ENCODE measurements around the gene GNAQ.

- TF ChIP-seq REST (IDR thresholded peaks at IDR 0.05) (no peak), CTCF (IDR thresholded peaks at IDR 0.05; ENCODE audit: low read depth, low read length, missing input control) (no peak), ATF3 (IDR thresholded peaks at IDR 0.05) (no peak), SP1 (IDR thresholded peaks at IDR 0.05) (no peak), MAX (IDR thresholded peaks at IDR 0.05) (no peak), JUND (IDR thresholded peaks at IDR 0.05) (no peak), HNF4A (conservative IDR thresholded peaks at IDR 0.05) (no peak), RAD21 (IDR thresholded peaks at IDR 0.05) (no peak), HNF4G (IDR thresholded peaks at IDR 0.05) (no peak), TAF1 (conservative IDR thresholded peaks at IDR 0.05) (no peak), YY1 (IDR thresholded peaks at IDR 0.05) (no peak), GABPA (IDR thresholded peaks at IDR 0.05 in 1 of 2, conservative IDR thresholded peaks at IDR 0.05 in 1 of 2) (no peak)
Measured at GRCh38 chr9:77789891-77790290, 241.7 kb downstream of the GNAQ start.
